Measurements from ENCODE around the gene ARMS2.

The ARMS2 gene

GRCh38 chr10:122500194-122500593 lies 45.7 kb downstream of the ARMS2 start:
- H2AFZ ChIP-seq (ENCODE audit: low read depth, low read length): no peak overlapping the region
- H3K9me3 ChIP-seq (ENCODE audit: insufficient read depth, low read length, severe bottlenecking): no peaks in the 10 kb centered on the region
- H3K4me1 ChIP-seq (ENCODE audit: insufficient read depth, low read length): no peaks in the 10 kb centered on the region
- DNase-seq (no peak), ATAC-seq (ENCODE audit: insufficient read depth, low read depth) (no peak)
- H3K36me3 ChIP-seq (ENCODE audit: insufficient read depth, low read length): no peaks in the 10 kb centered on the region
- H3K27me3 ChIP-seq (ENCODE audit: insufficient read depth, low read length, poor library complexity): peaks cover 5% of the 10 kb centered on the region
- peaks cover 4% of the 10 kb centered on the region for H4K20me1 ChIP-seq (ENCODE audit: insufficient read depth, low read length)
- H3K27ac ChIP-seq (ENCODE audit: low read length): no peak overlapping the region
- TF ChIP-seq EZH2 (IDR thresholded peaks at IDR 0.05; ENCODE audit: borderline replicate concordance, low read depth, low read length, severe bottlenecking) (no peak), CTCF (IDR thresholded peaks at IDR 0.05; ENCODE audit: borderline replicate concordance, extremely low read depth, low read length, poor library complexity, severe bottlenecking) (no peak)
- H3K9ac ChIP-seq (ENCODE audit: low read depth, low read length): no peak overlapping the region
- no peaks in the 10 kb centered on the region for H3K79me2 ChIP-seq (ENCODE audit: insufficient read depth, low read length)
- no peak overlapping the region for H3K4me3 ChIP-seq (ENCODE audit: low read depth in 1 of 2, low read length in 2 of 2)
- H3K4me2 ChIP-seq (ENCODE audit: insufficient read depth, low read length): no peak overlapping the region

- Histone ChIP-seq H3K9ac (ENCODE audit: low read depth, low read length) (no peak overlapping the region), H3K4me1 (ENCODE audit: insufficient read depth, low read length) (no peaks in the 10 kb centered on the region), H3K79me2 (ENCODE audit: insufficient read depth, low read length) (no peaks in the 10 kb centered on the region), H3K9me3 (ENCODE audit: insufficient read depth, low read length, severe bottlenecking) (no peaks in the 10 kb centered on the region), H3K27ac (ENCODE audit: low read length) (no peak overlapping the region), H3K36me3 (ENCODE audit: insufficient read depth, low read length) (no peaks in the 10 kb centered on the region), H3K4me3 (ENCODE audit: low read depth in 1 of 2, low read length in 2 of 2) (no peak overlapping the region), H2AFZ (ENCODE audit: low read depth, low read length) (no peak overlapping the region), H3K4me2 (ENCODE audit: insufficient read depth, low read length) (no peak overlapping the region), H4K20me1 (ENCODE audit: insufficient read depth, low read length) (peaks cover 4% of the 10 kb centered on the region), H3K27me3 (ENCODE audit: insufficient read depth, low read length, poor library complexity) (peaks cover 5% of the 10 kb centered on the region)
- no peak for DNase-seq
- ATAC-seq (ENCODE audit: insufficient read depth, low read depth): no peak
- TF ChIP-seq CTCF (IDR thresholded peaks at IDR 0.05; ENCODE audit: borderline replicate concordance, extremely low read depth, low read length, poor library complexity, severe bottlenecking) (no peak), EZH2 (IDR thresholded peaks at IDR 0.05; ENCODE audit: borderline replicate concordance, low read depth, low read length, severe bottlenecking) (no peak)
These were observed 46.3 kb downstream of the ARMS2 start for GRCh38 chr10:122500726-122501125.

- H3K9me3 ChIP-seq (ENCODE audit: insufficient read depth, low read length, severe bottlenecking): no peaks in the 10 kb centered on the region
- H2AFZ ChIP-seq (ENCODE audit: low read depth, low read length): no peak overlapping the region
- H3K4me1 ChIP-seq (ENCODE audit: insufficient read depth, low read length): no peaks in the 10 kb centered on the region
- no peaks in the 10 kb centered on the region for H3K27me3 ChIP-seq (ENCODE audit: insufficient read depth, low read length, poor library complexity)
- H3K27ac ChIP-seq (ENCODE audit: low read length): no peak overlapping the region
- no peak for DNase-seq
- peaks cover 4% of the 10 kb centered on the region for H4K20me1 ChIP-seq (ENCODE audit: insufficient read depth, low read length)
- ATAC-seq (ENCODE audit: insufficient read depth, low read depth): no peak
- H3K36me3 ChIP-seq (ENCODE audit: insufficient read depth, low read length): no peaks in the 10 kb centered on the region
- H3K4me3 ChIP-seq (ENCODE audit: low read depth in 1 of 2, low read length in 2 of 2): no peak overlapping the region
- no peak overlapping the region for H3K4me2 ChIP-seq (ENCODE audit: insufficient read depth, low read length)
- no peak for TF ChIP-seq EZH2 (IDR thresholded peaks at IDR 0.05; ENCODE audit: borderline replicate concordance, low read depth, low read length, severe bottlenecking)
- TF ChIP-seq CTCF (IDR thresholded peaks at IDR 0.05; ENCODE audit: borderline replicate concordance, extremely low read depth, low read length, poor library complexity, severe bottlenecking): no peak
- H3K79me2 ChIP-seq (ENCODE audit: insufficient read depth, low read length): no peaks in the 10 kb centered on the region
- H3K9ac ChIP-seq (ENCODE audit: low read depth, low read length): no peak overlapping the region
These were observed 48.6 kb downstream of the ARMS2 start for GRCh38 chr10:122503012-122503411.
